ENCODE measurements around the gene RUNX1.

Gene RUNX1

DNA sequence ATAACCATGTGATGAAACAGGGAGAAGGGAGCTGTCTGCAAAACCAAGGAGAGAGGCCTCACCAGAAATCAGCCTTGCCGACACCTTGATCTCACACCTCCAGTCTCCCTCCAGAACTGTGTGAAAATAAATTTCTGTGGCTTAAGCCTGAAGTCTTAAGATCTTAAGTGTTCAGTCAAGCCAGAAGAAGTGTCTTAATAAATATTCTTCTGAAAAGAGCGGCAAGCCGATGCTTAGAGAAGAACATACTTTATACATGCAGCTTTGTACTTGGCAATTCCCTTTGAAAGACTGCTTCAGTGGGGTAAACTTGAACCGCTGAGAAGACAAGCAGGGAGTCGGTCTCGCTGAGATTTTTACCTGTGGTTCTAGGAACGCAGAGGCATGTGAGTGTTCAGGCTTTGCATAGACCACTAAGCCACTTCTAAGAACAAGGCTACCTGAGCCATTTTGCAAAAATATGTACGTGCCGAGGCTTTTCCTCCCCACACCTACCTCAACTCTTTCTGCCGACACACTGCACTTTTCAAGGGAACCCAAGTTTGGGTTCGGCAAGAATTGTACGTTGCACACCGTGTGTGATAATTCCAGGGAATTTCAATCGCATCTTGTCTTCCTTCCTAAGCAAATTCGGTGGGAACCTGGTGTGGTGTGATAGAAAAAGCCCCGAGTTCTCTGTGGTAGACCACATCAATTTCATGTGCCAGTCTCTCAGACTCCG is 3.4 kb downstream of the RUNX1 start:
- DNase-seq (ENCODE audit: low spot score): no peak
- no peak overlapping the region for H3K4me3 ChIP-seq
- H3K27ac ChIP-seq: no peak overlapping the region
- TF ChIP-seq, protein P1, sequence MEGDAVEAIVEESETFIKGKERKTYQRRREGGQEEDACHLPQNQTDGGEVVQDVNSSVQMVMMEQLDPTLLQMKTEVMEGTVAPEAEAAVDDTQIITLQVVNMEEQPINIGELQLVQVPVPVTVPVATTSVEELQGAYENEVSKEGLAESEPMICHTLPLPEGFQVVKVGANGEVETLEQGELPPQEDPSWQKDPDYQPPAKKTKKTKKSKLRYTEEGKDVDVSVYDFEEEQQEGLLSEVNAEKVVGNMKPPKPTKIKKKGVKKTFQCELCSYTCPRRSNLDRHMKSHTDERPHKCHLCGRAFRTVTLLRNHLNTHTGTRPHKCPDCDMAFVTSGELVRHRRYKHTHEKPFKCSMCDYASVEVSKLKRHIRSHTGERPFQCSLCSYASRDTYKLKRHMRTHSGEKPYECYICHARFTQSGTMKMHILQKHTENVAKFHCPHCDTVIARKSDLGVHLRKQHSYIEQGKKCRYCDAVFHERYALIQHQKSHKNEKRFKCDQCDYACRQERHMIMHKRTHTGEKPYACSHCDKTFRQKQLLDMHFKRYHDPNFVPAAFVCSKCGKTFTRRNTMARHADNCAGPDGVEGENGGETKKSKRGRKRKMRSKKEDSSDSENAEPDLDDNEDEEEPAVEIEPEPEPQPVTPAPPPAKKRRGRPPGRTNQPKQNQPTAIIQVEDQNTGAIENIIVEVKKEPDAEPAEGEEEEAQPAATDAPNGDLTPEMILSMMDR (IDR thresholded peaks at IDR 0.05): no peak

DNA sequence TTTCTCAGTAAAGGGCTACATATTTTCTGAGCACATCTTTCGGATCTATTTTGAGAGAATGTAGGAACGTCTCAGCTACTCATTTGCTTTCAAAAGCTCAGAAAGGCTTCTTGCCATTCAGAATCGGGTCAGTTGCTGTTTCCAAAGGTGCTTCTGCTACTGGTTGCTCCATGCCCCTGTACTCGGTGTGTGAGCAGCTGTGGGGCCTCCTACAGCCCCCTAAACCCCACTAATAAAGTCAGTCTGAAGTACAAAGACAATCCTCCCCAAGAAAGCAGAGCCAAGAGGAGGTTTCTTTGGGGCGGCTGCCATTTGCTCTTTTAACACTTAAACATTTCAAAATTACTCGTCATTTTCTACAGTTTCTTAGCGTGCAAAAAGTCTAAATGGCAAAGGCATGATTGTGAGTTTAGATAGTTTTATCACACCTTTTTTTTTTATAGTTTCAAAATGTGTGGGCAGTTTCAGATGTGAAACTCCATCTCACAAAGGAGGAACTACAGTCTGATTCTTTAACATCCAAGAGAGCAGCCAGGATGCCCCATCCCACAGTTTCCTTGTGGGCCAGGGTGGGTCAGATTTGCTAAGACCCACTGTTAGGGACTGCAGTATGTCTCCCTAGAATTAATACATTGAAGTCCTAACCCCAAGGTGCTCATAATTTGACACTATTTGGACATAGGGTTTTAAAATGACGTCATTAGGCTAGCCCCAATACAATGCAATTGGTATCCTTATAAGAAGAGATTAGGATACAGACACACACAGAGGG is 4.1 kb downstream of the RUNX1 start:
- no peak overlapping the region for H3K4me3 ChIP-seq
- no peak for DNase-seq (ENCODE audit: low spot score)
- TF ChIP-seq, protein P1 (IDR thresholded peaks at IDR 0.05): no peak
- no peak overlapping the region for H3K27ac ChIP-seq

DNA sequence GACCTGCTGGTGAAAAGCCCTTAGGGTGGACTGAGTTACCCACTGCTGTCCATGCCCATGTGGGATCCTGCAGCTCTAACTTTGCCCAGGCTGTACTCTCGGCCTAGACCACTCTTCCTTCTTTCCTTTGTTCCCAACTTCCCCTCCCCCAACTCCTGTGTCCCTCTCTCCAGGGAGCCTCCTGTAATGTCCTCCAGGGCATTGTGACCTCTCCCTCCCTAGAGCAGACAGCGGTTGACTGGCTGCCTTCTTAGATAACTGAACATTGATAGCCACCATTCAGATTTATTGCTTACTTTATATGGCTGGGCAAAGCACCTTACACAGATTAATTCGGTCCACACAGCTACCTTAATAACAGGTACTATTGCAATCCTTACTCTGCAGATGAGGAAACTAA is 5.0 kb downstream of the RUNX1 start:
- H3K4me3 ChIP-seq: no peak overlapping the region
- H3K27ac ChIP-seq: no peak overlapping the region
- DNase-seq (ENCODE audit: low spot score): no peak
- TF ChIP-seq, protein P1 (IDR thresholded peaks at IDR 0.05): no peak

DNA sequence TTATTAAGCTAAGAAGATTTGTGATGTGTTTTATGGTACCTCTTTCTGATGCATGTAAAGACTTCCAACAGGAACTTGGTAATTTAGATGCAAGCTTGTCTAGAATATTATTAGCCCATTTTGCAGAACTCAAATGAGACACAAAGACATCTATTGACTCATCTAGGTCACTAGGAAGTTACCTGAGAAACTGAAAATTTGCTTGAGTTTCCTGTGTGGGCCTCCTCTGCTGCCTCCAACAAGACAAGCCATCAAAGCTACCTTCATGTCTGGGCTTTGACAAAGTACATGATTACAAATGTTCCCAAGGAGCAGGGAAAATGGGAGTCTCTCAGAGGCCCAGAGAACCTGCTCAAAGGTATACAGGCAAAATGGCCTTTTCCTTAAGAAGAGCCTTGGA is 5.6 kb downstream of the RUNX1 start:
- DNase-seq (ENCODE audit: low spot score): no peak
- no peak overlapping the region for H3K4me3 ChIP-seq
- no peak overlapping the region for H3K27ac ChIP-seq
- TF ChIP-seq, protein P1 (IDR thresholded peaks at IDR 0.05): no peak

DNA sequence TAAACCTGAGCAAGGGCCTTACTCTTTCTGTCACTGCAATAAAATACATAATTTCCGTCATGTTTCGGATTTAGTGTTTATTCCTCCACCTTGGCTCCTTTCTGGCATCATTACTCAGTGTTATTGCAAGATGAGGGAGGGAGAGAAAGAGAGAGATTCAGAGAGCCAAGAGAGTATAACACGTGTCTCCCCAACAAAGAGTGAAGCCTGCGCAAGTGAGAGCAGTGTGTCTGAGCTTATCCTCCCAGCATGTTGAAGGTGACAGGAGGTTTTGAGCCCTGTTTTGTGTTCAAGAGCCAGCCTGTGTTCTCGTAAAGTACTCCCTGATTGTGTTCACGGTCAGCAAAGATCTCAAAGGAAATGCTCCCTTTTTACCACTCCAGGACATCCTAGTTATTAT is 6.3 kb downstream of the RUNX1 start:
- Histone ChIP-seq H3K4me3 (no peak overlapping the region), H3K27ac (no peak overlapping the region)
- TF ChIP-seq, protein P1 (IDR thresholded peaks at IDR 0.05): no peak
- DNase-seq (ENCODE audit: low spot score): no peak

DNA sequence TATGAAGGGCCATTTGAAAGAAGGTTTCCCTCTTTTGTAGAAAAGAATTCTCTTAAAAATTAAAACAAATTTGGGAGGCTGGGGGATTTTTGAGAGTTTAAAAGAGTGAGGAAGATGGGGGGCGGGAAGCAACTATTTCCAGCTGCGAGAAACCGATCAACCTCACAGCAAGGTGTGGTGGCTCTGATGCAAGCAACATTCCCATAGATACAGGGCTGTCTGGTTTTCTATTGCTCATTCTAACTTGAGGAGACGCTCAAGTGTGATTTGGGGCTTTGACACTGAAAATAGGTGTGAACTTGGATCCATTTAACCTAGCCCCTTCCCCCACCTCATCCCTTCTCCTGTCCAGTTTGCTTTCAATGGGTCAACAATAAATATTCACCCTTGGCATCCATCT is 7.2 kb downstream of the RUNX1 start:
- Histone ChIP-seq H3K27ac (no peak overlapping the region), H3K4me3 (no peak overlapping the region)
- TF ChIP-seq, protein P1 (IDR thresholded peaks at IDR 0.05): no peak
- DNase-seq (ENCODE audit: low spot score): no peak

DNA sequence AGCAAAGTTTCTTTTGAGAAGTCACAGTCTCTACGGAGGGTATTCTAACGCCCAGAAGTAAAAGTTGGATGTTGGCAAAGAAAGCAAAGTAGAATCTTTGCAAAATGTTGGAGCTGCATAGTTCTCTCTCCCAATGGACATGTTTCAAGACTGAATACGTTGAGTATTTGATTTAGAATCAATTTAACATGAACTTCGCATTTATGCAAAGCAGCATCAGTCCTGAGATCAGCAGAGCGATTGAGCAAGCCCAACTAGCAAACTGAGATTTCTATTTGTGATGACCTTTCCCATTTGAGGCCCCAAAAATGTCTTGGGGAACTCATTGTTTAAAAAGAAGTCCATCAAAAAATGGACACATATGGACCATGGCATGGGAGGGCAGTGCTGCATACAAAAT is 8.0 kb downstream of the RUNX1 start:
- Histone ChIP-seq H3K27ac (no peak overlapping the region), H3K4me3 (no peak overlapping the region)
- TF ChIP-seq, protein P1 (IDR thresholded peaks at IDR 0.05): no peak
- DNase-seq (ENCODE audit: low spot score): no peak
